Mononuclear cell (primary cell): ENCODE measurements around the gene MALT1. TPM values are rescaled to one million over a fixed set of nuclear protein-coding genes. Genes with fewer than 3 reads are reported as not detected.

Source experiments
- total RNA-seq: library from RNA; depleted of rRNA; stranded (reverse); fragments of >200 nt; gene quantifications from one replicate; pipeline ENCODE4 v1.2.3, GENCODE V29; 2012

Gene MALT1
- total RNA-seq, 1 donor: 127 TPM

Other genes with a start within 250 kb of the MALT1 start
- 3.6 TPM for gene ALPK2, start 42.4 kb upstream of the MALT1 start, total RNA-seq
- gene ZNF532, start 193.4 kb downstream of the MALT1 start, total RNA-seq: 7.7 TPM